GM18526 (cell line): ENCODE measurements around the gene KCNK7.
A peak's percentile ranks its signal among the peaks of the same experiment; 100 is the strongest.

ENCODE experiments used
- POLR2A ChIP-seq: IDR thresholded peaks from 3 replicates; pipeline ENCODE4 v1.6.1; 2011; ENCODE audit not compliant: insufficient read length; ENCODE audit errors: extremely low read depth

Gene KCNK7

DNA sequence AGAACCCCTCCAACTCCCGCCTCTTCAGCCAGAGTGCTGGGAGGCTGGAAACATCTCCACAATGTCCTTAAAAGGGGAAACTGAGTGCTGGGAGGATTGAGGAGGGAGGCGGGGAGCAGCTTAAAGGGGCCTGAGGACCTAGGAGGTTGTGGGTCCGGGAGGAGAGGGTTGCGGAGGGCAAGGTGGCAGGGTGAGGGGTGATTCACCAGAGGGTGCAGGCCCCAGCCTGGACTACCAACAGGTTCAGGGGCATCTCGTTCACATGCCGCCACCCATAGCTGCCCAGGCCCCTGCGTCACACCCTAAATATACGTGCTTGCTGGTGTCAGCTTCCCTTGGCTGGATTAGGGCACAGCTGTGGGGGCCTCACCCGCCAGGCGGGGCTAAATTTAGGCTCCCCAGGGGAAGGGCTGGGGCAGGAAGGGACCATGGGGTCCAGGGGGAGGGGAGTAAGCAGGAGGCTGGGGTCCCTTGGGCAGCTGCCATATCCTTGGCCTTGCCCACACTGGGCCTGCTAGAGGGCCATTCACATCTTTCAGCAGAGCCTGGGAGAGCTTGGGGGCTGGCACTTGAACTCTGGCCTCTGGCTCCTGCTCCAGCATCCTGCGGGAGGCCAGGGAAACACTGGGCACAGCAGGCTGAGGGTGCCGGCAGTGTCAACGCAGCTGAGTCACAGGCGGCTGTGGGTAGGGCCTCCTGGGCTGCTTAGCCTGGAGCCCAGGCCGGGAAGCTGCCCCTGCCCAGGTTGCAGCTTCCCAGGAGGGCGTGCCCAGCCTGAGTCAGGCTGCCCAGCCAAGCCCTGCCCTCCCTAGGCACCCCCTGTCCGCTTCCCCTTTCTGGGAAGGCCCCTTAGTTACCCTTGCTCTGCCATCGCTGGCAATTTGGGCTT lies 18.5 kb downstream of the KCNK7 start:
- TF ChIP-seq POLR2A = no peak

DNA sequence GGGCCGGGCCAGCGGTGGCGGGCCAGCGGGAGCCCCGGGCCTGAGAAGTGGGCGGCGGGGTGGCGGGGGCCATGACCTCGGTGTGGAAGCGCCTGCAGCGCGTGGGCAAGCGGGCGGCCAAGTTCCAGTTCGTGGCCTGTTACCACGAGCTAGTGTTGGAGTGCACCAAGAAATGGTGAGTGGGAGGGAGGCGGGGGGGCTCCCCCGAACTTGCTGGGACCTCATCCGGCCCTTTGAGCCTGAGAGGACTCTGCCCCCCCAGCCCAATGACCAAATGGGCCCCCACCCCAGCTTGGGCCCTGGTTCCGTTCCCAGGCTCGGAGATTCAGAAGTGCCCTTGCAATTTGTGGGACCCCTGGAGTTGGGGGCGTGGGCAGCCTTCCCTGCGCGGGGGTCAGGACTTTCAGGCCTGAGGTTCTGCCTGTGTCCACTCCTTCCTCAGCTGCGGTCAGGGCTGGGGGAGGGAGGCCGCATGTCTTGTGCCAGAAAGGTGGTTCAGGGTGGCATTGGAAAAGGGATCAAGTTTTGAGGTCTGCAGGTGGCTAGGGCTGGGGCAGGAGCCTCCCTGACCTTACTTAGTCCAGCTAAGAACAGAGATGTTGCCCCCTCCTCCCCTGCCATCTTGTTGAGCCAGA lies 19.3 kb downstream of the KCNK7 start:
- TF ChIP-seq POLR2A = peak; percentile 11

DNA sequence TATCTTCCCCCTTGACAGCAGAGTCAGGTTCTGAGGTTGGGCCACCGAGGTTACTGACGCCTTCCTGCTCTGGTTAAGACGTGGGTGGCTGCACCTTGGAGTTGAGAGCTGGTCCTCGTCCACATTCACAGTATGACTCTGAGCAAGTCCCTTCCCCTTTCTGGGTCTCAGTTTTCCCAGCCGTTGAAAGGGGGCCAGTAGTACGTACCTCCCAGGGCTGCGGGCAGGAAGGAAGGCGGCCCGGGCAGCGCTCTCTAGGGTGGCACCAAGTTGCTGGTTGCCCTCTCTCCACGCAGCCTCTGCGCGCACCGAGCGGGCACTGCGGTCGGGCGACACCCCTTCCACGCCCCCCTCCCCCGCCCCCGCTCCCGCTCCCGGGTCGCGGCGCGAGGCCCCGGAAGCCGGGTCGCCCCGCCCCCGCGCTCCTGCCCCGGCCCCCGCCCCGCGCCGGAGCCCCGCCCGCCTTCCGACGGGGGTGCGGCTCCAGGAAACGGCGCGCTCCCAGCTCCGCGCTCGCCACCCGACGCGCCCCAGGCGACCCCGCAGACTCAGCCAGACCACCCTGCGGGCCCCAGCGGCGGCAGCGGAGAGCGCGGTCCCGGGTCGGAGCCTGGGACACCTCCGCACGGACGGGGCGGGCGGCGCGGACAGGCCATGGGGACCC lies 19.9 kb downstream of the KCNK7 start, which contains the start of gene EHBP1L1:
EHBP1L1 (plus strand) TSS at position 486 of the 664 bp plus-strand sequence. CDS start 250 bp downstream, outside the sequence.
- TF ChIP-seq POLR2A = peak; percentile 44

DNA sequence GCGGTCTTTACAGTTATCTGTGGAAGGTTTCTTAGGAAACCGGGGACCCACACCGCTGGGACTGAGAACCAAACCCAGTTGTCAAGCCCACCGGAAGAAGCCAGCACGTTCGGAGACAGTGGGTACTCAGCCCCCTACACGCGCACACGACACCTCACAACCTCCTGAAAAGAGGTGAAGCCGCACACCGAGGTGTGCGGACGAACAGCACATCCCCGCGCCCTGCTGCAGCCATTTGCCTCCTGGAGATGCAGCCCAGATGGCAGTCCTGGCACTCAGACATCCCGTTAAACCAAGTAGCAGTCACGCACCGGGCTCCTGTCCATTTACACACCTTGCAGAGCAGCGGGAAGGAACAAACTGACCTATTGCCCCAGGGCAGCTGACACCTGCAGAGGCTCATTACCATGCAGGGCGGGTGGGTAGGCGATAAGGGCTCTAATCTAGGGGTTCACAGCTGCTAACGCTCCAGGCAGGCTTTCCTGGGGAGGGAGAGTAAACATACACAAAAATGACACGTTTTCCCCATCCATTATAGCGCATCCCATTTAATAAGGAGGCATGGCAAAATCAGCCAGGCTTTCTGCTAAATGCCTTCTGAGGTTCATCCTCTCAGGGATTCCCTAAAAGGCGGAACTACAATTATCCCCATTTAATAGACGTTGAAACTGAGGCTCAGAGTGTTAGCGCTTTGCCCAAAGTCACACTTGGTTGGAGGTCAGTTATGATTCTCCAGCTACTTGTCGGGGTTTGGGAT lies 20.6 kb downstream of the KCNK7 start:
- TF ChIP-seq POLR2A = no peak

DNA sequence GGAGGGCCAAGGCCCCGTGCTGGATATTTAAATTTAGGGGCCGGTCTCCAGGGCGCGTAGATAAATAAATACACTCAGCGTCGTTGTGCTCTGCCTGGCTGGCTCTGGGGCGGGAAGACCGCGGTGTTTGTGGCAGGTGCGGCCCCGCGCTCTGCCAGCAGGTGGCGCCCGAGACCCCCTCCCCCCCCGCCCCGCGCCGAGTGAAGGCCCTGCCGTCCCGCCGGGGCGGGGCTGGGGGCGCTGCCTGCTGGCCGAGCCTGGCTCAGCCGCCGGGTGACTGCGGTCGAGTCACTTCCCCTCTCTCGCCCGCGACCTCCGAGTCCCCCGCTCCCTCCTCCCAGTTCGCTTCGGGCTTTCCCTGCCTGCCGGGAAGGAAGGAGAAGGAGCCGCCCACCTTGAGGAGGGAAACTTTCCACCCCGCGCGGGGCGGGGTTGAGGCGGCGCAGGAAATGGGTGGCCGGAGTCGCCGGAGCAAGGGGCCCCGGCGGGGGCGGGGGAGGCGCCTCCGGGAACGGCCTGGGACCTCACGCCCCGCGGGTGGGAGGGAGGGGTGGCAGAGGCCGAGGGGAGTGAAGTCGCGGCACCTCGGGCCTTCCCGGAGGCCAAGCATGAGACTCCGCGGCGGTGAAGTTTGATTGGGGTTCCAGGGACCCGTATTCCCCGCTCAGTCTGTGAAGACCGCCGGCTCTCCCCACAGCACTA lies 21.3 kb downstream of the KCNK7 start:
- no peak for TF ChIP-seq POLR2A

DNA sequence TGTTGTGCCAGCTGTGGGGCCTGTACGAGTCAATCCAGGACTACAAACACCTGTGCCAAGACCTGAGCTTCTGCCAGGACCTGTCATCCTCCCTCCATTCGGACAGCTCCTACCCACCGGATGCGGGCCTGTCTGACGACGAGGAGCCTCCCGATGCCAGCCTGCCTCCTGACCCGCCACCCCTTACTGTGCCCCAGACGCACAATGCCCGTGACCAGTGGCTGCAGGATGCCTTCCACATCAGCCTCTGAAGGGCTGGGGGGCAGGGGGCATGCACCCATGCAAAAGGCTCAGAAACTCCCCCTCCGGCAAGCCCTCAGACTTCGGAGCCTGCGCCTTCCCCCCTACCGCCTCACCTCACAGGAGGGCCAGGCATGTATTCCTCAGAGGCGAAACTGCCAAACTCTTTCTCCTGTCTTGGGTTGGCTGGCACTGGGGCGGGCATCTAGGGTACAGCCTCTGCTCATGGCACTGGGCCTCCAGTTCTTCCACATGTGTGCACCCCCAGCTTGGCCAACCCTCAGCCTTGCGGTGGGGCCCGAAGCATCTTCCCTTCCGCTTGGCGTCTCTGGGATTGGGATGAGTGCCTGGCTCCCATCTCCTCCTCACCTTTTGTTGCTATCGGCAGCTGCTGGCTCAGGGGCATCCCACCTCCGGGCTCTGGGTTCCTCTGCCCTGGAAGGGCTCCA lies 22.1 kb downstream of the KCNK7 start:
- TF ChIP-seq POLR2A = no peak

DNA sequence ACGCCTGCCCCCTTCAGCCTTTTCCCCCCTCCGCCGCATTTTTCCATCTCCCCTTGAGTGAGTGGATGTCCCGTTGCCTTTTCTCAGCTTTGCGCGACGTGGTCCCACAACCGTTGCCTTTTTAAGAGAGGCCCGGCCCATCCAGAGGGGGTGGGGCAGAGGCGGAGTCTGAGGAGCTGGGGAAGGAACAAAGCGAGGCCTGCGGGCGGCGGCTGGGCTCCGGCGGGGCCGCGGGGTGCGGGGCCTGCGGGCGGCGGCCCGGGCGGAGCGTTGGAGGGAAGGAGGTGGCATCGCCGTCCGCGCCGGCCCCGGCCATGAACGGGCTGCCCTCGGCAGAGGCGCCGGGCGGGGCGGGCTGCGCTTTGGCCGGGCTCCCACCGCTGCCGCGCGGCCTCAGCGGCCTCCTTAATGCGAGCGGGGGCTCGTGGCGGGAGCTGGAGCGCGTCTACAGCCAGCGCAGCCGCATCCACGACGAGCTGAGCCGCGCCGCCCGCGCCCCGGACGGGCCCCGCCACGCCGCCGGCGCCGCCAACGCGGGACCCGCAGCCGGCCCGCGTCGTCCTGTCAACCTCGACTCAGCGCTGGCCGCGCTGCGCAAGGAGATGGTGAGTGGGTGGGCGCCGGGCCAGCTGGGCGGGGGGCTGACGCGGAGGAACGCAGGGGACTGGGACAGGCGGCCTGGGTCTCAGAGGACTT lies 23.1 kb downstream of the KCNK7 start, which contains the start of gene FAM89B:
FAM89B (plus strand) TSS at position 183 of the 696 bp plus-strand sequence; CDS start at position 315, 132 bp downstream.
- TF ChIP-seq POLR2A = peak; percentile 44

DNA sequence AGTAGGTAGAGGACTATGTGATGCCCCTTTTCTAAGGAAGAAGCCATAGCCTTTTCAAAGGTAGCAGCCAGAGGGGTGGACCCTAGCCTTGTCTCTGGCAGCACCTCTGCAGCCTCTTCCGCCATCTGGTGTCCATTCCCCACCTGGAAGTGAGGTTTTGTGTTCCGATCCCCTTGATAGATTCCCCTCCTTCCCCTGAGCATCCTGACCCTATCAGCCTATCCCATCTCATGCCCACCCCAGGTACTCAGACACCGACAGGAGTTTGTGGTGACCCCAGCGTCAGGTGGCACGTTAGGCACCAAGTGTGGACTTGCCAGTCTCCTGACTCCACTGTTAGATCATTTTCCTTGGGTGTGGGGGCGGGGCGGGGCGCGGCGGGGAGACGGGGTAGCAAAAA lies 23.7 kb downstream of the KCNK7 start:
- no peak for TF ChIP-seq POLR2A

DNA sequence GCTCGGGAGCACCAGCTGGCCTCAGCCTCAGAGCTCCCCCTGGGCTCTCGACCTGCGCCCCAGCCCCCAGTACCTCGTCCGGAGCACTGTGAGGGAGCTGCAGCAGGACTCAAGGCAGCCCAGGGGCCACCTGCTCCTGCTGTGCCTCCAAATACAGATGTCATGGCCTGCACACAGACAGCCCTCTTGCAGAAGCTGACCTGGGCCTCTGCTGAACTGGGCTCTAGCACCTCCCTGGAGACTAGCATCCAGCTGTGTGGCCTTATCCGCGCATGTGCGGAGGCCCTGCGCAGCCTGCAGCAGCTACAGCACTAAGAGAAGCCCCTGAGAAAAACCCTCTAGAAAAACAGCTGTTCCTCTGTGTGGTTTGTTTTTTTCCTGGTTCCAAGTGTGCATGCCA lies 24.2 kb downstream of the KCNK7 start:
- no peak for TF ChIP-seq POLR2A

DNA sequence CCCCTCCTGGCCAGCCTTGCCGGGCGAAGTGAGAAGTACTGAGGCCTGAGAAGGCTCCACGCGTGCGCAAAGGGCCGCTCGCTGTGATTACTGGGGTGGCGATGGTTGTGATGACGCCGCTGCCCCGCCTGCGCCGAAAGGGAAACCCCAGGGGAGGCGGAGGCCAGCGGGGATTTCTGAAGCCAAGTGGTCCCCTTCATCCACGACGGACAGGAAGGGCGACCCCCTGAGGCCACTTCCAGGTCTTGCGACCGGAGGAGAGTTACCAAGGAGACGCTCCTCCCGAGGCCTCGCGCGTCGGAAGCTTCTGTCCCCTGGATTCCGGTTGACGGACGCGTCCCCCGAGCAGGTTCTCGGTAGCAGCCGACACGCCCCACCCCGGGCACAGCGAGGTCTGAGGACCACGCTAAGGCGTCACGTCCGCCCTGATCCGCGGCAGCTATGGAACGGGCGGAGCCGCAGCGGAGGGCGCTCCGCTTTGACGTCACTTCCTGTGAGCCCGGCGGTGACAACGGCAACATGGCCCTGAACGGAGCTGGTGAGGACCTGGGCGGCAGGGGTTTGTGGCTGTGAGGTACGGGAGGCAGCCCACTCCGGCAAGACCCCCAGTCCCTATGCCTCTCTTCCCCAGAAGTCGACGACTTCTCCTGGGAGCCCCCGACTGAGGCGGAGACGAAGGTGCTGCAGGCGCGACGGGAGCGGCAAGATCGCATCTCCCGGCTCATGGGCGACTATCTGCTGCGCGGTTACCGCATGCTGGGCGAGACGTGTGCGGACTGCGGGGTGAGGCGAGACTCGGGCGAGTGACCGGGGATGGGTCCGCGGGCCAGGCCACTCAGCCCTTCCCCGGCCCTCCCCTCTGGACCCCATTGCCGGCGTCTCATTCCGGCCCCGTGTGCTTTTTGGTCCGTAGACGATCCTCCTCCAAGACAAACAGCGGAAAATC lies 25.4 kb downstream of the KCNK7 start, which contains the start of gene ZNRD2:
ZNRD2 (plus strand) TSS at position 505 of the 946 bp plus-strand sequence; CDS start at position 520, 15 bp downstream.
- peak; percentile 78 for TF ChIP-seq POLR2A

DNA sequence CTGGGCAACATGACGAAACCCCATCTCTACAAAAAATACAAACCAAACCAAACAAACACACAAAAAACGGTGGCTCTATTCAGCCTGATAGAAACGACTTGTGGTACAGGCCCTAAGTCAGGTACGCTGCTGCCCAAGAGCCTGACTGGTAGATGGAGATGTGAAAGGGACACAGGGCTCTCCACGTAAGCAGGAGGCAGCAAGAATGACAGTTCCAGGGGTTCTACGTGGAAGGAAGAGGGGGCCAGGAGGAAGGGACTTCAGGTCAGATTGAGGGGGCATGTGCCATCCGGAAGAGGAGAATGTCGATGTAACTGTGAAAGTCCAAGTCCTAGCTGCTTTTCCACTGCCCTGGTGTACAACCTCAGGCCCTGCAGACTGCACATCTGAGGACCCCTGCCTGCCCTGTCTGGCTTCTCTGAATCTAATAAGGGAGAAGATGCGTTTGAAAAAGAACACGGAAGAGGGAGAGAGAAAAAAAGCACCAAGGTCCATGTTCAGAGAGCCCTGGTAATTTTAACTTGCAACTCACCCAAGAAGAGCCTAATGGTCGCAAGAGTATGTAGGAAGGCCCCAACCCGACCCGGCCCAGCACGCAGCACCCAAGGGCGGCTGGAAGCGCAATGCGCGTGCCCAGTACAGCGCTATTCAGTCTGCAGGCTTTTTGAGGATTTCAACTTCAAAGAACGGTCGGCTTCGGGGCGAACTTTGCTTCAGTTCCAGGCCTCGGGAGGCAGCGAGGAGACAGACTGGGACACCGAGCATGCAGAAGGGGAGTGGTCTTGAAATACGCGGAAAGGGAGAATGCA lies 26.2 kb downstream of the KCNK7 start:
- no peak for TF ChIP-seq POLR2A
